ENCODE measurements around the gene UNC5CL.
"Not testable (repeated sequence)": the region's sequence is repeated elsewhere in the genome, so short reads cannot be mapped to it uniquely, and the experiment has no call there.

UNC5CL gene

DNA sequence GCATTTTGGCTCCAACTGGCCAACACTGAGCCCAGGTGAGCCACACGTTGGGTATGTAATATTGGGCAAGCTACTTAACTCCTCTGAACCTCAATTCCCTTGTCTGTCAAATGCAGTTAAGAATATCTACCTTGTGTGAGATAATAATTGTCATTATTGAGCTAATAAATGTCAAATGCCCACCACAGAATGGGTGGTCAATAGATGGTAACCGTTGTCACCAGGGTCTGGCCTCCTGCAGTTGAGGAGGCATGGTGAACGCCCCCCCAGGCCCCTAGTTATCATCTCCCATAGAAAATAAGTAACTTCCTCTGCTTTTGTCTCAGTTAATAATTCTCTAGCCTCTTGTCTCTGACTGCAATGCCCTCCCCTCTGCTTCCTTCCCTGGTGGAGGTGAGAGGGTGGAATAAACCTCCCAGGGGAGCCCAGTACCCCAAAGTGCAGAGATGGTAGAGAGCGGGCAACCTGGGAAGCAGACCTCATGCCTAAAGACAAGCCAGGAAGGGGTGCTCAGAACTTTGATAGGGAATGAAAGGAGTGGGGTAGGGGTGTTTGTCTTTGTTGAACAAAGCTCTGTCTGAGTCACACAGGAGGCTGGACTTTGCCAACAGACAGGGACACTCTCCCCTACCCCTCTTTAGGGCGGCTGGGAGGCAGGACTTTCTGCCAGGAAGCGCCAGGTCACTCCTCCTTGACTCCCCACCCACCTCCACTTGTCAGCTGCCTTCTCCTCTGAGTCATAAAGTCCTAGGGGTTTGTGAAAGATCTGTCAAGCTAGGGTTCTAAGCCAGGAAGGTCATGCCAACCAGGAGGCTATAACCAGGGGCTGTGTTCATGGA lies 1.3 kb upstream of the UNC5CL start:
- peak; percentile 26 for DNase-seq (ENCODE audit: low spot score)

DNA sequence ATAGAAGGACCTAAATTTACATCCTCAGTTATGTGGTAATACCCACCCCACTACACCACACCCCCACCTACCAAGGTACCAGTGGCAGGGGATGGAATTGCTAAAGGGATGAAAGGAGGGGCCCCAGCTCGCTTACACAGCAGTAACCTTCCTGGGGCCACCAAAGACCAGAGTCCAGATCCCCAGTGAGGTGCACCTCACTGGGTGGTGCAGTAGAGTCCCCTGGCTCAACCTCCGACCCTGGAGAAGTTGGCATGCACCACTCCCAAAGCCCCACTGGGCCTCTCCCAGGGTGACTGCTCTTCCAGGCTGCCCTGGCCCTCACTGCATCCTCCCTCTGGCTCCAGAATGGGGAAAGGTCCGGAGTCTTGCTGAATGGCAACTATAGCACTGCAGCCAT lies 816 bp downstream of the UNC5CL start:
- DNase-seq (ENCODE audit: low spot score), result no peak

DNA sequence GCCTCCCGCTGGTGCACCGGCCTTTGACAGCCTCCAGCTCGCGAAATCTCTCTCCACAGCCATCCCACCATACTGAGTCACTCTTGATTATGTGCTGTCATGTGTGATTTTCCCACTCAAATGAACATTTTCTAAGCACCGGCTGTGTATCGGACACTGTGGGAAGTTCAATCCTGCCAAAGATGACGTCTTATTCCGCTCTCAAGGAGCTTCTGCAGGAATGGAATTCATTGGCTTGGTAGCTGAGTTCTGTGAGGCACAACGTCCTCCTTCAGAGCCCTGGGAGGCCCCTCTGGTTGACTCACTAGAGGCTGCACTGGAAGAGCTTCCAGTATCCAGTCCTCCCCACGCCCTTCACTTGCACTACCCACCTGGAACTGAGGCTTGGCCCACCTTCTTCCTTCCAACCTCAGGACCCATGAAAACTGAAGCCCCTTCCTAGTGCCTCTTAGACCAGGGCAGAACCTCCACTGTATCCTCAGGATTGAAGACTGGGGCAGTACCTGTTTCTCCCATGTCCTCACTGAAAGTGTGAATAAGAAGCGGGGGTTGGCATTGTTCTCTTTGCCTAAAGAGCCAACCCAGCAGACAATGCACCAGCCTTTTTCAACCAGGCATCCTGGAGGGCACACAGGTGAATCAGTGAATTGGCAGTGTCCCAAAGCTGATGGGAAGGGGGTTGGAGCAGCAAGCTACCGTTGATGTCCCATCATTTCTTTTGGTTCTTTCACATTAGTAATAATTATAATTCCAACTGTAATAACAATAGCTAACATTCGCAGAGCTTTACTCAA lies 1.7 kb downstream of the UNC5CL start:
- no peak for DNase-seq (ENCODE audit: low spot score)

DNA sequence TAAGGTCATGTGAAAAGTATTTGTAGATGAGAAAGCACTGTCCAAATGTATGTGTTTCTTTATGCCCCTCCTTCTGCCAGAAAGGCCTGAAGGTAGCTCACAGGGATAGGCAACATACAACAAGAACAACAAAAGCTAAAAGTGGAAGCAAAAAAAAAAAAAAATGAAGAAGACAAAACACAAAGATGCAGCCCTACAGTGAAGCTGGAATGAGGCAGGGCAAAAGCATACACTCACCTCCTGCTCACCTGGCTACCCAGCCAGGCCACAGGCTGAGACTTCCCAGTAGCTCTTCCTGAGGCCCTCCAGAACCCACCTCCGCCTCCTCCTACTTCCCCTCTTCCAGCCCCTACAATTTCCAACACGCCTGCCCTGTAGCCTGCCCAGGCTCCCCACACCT lies 2.4 kb downstream of the UNC5CL start:
- DNase-seq (ENCODE audit: low spot score), result no peak

DNA sequence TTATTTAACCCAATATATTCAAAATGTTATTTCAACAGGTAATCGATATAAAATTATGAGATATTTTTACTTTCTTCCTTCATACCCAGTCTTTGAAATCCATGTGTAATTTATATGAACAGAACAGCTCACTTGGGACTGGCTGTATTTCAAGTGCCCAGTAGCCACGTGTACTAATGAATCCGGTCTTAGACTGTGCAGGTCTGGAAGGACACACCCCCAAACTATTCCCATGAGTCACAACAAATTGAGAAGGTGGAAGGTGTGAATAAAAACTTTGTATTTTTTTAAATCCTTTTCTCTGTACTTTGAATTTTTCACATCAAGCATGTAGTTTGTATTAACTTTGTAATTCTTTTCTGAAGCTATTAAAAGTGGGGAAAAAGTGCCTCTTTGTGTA lies 2.8 kb downstream of the UNC5CL start:
- DNase-seq (ENCODE audit: low spot score), result no peak

DNA sequence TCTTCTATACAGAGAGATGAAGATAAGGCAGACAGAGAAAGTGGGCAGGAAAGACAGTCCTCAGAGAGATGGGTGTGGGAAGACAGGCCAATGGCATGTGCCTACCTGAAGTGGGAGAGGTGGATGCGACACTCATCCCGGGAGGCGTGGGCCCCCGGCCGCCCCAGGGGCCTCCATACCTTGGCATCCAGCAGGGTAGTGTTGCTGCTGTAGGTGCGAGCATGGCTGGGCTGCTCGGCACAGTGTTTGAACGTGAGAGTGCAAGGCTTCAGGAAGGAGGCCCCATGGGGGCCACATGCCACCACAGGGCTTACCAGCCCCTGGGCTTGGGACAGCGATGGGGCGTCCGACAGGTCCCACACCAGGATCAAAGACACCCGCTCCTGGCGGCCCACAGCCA lies 5.2 kb downstream of the UNC5CL start:
- DNase-seq (ENCODE audit: low spot score), result no peak

DNA sequence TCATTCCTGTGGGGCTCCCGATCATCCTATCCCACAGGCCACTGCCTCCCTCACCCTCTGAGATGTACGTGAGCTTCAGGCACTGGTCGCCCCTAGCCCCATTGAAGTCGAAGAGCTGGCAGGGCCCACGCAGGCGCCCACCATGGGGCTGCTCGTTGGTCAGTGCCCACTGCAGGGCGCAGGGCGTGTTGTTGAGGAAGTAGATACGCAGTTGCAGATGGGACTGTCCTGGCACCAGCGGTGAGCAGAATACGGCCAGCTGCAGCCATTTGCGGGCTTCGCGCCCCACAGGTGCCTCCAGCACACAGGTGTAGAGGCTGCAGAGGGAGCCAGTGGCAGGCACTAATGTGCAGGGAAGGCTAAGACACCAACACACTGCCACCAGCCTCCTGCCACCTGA lies 6.2 kb downstream of the UNC5CL start:
- DNase-seq (ENCODE audit: low spot score), result no peak

DNA sequence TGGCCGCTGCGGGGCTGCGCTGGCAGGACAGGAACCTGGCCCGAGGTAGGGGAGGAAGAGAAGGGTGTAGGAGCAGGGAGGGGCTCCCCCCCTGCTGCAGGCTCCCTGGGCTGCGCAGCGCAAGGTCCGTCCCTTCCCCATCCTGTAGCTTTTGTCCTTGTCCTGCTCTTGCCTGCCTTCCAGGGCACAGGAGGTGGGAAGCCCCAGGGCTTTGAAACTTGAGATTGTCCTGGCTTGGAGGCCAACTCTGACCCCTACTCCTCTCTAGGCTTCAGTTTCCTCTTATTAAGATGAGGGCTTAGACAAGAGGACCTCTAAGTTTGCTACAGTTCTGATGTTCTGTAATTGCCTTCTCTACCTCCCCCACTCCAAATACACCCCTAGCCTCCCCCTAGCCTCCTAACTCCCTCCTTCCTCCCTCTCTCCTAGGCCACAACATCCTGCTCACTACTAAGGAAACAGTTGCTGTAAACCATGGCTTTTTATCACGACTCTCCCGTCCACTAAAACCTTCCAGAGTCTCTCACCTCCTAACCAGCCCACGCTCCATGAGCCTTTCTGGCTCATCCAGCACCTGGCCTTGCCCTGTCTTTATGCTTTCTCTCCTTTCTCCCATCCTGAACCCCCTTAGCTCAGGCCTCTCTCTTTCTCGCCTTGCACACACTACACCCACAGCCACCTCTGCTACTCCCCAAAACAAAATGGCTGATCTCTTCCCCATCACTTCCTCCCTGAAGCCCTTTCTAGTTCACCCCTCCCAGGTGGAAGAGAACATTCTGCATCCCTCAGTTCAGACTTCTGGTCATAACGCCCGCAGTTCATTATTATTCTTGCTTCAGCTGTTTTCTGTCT lies 10.2 kb downstream of the UNC5CL start:
- no peak for DNase-seq (ENCODE audit: low spot score)

DNA sequence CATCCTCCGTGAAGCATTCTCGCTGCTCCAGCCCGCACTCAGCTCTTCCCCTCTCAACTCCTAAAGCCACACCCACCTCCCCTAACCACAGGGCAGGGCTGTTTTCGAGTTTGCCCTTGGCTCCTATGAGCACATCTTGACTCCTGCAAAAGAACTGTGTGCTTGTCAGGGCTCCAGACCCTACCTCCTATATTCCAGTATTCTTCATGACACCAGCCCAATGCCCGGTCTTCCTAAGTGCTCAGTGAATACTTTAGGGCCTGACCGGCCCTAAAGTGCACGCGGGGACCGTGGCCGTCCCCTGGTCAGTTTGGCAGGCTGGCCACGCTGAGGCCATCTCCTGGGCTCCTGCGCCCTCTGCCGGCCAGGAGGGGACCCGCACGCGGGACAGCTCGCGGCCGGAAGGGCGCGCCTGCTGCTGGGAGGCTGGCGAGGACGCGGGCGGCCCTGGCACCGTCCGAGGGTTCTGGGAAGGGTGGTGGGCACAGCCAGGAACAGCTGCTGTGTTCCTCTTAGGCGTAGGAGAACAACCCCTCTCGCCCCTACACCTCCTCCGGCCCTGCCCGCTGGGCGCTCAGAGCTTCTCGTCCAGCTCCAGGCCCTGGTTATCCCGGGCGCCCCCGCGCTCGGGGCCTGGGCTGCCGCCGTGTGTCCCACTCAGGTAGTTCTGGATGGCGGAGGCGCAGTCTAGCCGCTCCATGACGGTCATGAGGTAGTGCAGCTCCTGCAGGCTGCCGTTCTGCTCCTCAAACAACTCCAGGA lies 11.0 kb downstream of the UNC5CL start:
- peak; percentile 90 for DNase-seq (ENCODE audit: low spot score)

DNA sequence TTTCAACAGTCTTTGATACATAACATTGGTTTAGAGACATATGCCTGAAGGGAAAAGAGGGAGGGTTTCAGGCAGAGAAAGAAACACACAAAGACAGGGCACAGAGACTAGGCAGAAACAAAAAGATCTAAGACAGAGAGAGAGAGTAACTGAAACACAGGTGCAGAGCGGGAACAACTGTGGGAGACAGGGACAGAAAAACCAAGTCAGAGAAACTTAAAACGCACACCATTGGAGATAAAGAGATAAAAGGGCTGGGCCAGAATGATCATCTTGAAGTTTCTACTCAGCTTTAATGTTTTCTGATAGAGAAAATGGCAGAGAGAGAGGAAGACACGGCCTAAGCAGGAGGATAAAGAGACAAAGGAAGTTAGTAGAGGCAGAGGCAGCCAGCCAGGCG lies 11.8 kb downstream of the UNC5CL start:
- no peak for DNase-seq (ENCODE audit: low spot score)

DNA sequence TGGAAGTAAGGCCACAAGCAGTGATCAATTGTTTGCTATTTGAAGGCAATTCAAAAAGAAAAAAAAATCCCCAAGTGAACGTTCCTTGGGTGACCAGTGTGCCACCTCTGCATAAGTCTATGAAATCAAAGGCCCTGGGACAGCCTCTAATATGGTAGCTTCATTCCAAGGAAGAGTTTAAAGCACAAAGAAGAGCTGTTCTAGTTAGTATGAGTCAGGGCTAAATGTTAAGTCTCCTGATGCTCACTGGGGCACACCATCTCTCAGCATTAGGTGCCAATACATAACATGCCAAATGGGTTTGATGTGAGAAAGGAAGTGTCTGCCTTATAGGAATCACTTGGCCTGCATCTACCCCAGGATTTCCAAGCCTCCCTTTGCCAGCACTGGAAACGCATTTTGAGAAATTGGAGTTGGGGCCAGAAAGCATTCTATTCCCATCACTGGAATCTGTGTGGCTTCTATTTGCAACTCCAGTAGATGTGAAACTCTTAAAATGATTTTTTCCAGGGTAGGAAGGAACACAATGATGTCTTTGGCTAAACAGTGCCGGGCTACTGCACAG lies 13.0 kb downstream of the UNC5CL start:
- DNase-seq (ENCODE audit: low spot score), result no peak

DNA sequence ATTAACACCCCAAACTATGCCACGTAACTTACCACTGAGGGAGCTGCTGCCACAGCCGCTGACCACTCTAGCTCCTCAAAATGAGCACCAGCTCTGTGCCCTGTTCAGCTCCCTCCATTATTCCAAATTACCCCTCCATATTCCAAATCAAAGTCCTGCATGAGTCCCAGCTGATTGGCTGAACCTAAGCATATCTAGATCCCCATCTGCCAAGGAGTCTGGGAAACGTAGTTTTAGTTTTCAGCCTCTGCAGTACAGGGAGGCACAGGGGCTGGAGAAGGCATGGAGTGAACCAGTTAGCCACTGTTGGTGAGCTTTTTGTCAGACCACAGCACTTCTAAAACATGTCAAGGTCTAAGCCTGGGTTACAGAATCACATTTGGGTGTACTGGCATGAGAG lies 15.9 kb downstream of the UNC5CL start:
- DNase-seq (ENCODE audit: low spot score), result no peak

DNA sequence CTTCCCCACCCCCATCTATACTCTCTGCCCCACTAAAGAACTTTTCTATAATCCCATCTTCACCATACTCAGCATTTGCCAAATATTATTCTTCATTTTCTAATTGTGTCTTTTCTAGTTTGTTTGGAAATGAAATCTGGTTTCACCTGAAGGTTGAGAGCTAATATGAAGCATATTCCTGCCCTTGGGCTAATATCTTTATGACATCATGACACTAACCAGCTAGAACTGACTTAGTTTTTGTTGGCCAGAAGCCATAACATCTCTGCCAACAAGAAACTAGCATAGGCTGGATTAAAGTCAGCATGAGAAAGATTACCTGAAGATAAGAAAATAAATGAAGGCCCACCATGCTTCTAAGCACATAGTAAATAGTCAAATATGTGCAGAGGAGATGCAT lies 16.7 kb downstream of the UNC5CL start:
- DNase-seq (ENCODE audit: low spot score), result no peak

DNA sequence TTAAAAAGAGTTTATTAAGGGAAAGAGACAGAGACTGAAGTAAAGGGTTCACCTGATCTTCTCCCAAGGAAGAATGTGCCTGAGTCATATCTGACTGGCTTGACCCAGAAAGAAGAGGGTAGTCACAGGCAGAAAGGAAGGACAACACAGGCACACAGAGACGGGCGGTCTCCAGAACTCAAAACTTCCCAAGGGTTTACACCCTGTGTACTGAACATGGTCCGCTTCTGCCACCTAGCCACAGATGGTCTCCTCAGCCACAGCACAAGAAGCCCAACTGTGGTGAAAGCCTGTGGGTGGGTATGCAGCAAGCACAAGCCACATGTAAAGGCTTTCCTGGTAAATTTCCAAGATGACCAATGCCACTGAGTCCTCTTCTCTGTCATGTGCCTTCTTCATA lies 17.2 kb downstream of the UNC5CL start:
- peak; percentile 72 for DNase-seq (ENCODE audit: low spot score)

DNA sequence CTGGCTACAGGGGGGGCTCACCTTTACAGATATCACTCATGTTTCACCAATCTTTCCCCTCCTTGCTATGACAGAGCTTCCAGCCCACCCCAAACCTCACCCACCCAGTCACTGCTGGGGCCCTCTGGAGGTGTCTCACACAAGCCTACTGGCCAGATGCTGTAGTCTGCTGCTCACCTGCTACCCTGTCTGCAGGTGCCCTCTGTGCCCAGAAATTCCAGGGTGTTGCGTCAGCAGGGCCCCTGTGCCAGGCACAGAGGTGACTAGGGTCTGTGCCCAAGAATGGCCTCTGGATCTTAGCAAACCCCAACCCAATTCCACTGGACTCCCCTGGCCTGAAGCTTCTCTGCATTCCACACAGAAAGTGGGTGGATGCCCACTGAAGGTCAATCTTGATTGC lies 21.4 kb downstream of the UNC5CL start:
- DNase-seq (ENCODE audit: low spot score), result no peak

DNA sequence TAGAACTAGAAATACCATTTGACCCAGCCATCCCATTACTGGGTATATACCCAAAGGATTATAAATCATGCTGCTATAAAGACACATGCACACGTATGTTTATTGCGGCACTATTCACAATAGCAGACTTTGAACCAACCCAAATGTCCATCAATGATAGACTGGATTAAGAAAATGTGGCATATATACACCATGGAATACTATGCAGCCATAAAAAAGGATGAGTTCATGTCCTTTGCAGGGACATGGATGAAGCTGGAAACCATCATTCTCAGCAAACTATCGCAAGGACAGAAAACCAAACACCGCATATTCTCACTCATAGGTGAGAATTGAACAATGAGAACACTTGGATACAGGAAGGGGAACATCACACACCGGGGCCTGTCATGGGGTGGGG lies 23.2 kb downstream of the UNC5CL start:
- not testable (repeated sequence) for DNase-seq (ENCODE audit: low spot score)

DNA sequence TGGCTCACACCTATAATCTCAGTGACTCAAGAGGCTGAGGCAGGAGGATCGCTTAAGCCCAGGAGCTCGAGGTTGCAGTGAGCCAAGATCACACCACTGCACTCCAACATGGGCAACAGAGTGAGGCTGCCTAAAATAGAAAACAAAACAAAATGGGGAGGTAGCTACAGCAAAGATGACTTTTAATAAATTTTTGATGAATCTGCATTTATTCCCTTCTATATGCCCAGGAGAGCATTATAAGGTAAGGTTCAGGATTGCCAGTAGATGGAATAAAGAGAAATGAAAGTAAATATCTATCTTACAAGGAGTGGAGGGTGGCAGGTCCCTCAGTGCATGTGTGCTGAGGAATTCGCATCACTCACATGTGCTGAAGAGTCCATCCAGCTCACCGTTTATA lies 24.2 kb downstream of the UNC5CL start:
- DNase-seq (ENCODE audit: low spot score), result no peak

DNA sequence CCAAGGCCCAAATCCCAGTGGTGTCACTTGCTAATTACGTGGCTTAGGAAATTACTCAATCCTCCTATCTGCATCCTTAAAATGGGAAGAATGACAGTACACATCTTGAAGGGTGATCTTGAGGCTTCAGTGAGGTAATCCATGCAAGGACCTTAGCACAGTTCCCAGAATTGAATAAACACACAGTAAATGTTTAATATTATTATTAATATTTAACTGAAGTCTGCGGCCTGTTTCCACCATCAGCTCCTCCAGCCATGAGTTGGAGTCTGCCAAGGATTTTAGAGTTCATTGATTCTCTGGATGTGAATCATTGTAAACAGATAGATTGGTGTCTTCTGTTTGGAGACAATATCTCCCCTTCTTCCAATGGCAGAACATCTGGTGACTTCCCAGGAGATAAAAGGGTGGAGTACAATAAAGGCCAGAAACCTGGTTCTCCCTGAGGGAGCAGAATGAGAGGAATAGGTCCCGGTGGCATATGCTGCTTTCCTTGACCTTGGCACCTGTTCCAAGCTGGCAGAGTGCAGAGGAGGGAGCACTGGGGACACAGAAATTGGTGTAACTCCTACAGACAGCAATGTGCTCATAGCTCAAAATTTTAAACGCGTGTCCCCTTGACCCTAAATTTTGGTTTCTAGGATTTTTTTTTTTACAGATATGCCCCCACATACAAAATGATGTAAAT lies 25.4 kb downstream of the UNC5CL start:
- no peak for DNase-seq (ENCODE audit: low spot score)

DNA sequence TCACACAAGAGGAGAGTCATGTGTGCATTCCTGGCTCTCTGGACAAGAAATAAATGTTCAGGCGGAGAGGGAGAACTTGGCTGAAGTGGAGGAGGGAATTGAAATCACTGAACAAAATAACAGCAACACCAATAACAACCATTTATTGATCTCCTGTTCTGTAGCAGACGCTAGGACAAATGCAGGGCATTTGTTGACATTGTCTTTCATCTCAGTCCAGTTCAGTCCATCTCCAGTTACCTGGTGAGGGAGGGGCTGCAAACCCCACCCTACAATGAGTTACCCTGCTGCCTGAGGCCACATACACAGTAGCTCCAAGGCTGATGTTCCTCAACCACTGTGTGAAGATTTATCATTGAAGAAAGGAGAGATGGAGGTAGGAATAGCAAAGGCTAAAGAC lies 27.3 kb downstream of the UNC5CL start:
- DNase-seq (ENCODE audit: low spot score), result no peak

DNA sequence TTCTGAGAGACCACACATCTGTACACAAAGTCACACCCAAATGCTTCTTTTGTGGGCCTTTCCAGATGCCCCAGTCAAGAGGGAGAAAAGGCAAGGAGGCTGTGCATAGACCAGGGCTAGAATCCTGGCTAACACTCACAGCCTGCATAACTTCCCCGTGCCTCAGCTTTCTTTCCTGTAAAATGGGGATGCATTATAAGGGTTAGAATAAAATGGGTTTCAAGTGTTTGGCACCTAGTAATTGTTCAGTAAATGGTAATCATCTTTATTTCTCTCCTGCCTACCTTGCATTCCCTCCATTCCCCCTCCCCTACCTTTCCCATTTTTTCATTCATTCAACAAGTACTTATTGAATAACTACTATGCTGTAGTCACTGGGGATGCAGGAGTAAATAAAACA lies 29.4 kb downstream of the UNC5CL start:
- DNase-seq (ENCODE audit: low spot score), result no peak

DNA sequence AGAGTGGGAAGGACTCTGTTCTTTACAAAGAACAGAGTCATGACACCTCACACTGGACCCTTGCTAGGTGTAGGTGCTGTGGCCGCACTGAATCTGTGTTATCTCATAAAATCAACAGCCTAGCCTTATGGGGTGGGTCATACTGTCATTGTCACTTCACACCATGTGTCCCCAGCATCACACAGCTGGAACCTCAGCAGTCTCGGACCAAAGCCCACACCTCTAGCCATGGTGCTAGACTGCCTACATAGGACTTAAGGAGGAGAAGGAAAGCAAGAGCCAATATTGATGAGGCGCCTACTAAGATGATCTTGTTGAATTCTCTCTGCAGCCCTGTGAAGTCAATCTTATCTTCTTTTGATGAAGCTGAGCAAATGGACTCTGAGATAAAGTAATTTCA lies 31.0 kb downstream of the UNC5CL start:
- DNase-seq (ENCODE audit: low spot score), result no peak
